CD4-positive, alpha-beta T cell treated with Interferon gamma for 1 hour (primary cell): ENCODE results near the gene RPL12.

ENCODE experiments used
- DNase-seq: peaks from one replicate; pipeline ENCODE4 v3.0.0-alpha.2; 2020

Gene RPL12

GRCh38 chr9:127437497-127438264 lies 13.5 kb downstream of the RPL12 start:
- no peak for DNase-seq

- no peak for DNase-seq
Measured at GRCh38 chr9:127430415-127430814, 20.8 kb downstream of the RPL12 start.

- DNase-seq: no peak
Measured at GRCh38 chr9:127428348-127428747, 22.9 kb downstream of the RPL12 start.

GRCh38 chr9:127426756-127427155 lies 24.4 kb downstream of the RPL12 start:
- no peak for DNase-seq

GRCh38 chr9:127424676-127424999 lies 26.6 kb downstream of the RPL12 start:
- no peak for DNase-seq

- DNase-seq: peak; percentile 87
Measured at GRCh38 chr9:127423934-127424675, 27.1 kb downstream of the RPL12 start, which contains the start of gene ZNF79. Gene ZNF79 (plus strand): TSS chr9:127424382. CDS start chr9:127424788, 406 bp downstream.

GRCh38 chr9:127423476-127423933 lies 27.7 kb downstream of the RPL12 start:
- no peak for DNase-seq

- DNase-seq: no peak
Measured at GRCh38 chr9:127422787-127423186, 28.4 kb downstream of the RPL12 start.

GRCh38 chr9:127422133-127422782 lies 28.9 kb downstream of the RPL12 start:
- no peak for DNase-seq

GRCh38 chr9:127421057-127421456 lies 30.1 kb downstream of the RPL12 start:
- no peak for DNase-seq

GRCh38 chr9:127419348-127419747 lies 31.9 kb downstream of the RPL12 start:
- no peak for DNase-seq

- DNase-seq: peak; percentile 14
Measured at GRCh38 chr9:127418037-127418471, 33.2 kb downstream of the RPL12 start.

- DNase-seq: no peak
Measured at GRCh38 chr9:127417131-127418036, 33.8 kb downstream of the RPL12 start.

GRCh38 chr9:127415657-127416056 lies 35.5 kb downstream of the RPL12 start:
- DNase-seq: no peak

- no peak for DNase-seq
Measured at GRCh38 chr9:127415141-127415540, 36.1 kb downstream of the RPL12 start.

GRCh38 chr9:127411122-127411521 lies 40.1 kb downstream of the RPL12 start:
- no peak for DNase-seq

- no peak for DNase-seq
Measured at GRCh38 chr9:127407492-127407843, 43.7 kb downstream of the RPL12 start.

- DNase-seq: no peak
Measured at GRCh38 chr9:127406799-127407491, 44.3 kb downstream of the RPL12 start.

- no peak for DNase-seq
Measured at GRCh38 chr9:127405344-127406125, 45.7 kb downstream of the RPL12 start.

GRCh38 chr9:127404631-127405030 lies 46.6 kb downstream of the RPL12 start:
- no peak for DNase-seq

GRCh38 chr9:127403507-127404192 lies 47.6 kb downstream of the RPL12 start:
- no peak for DNase-seq
